HG03159 (cell line): ENCODE results near the gene METTL4.
A peak's percentile ranks its signal among the peaks of the same experiment; 100 is the strongest.

Source experiments
- ATAC-seq: cut with Tn5 transposase; IDR thresholded peaks from one replicate; pipeline ENCODE4 v1.9.1; 2021; ENCODE audit warnings: mild to moderate bottlenecking, moderate library complexity; ENCODE audit not compliant: unreplicated experiment

Gene METTL4, protein sequence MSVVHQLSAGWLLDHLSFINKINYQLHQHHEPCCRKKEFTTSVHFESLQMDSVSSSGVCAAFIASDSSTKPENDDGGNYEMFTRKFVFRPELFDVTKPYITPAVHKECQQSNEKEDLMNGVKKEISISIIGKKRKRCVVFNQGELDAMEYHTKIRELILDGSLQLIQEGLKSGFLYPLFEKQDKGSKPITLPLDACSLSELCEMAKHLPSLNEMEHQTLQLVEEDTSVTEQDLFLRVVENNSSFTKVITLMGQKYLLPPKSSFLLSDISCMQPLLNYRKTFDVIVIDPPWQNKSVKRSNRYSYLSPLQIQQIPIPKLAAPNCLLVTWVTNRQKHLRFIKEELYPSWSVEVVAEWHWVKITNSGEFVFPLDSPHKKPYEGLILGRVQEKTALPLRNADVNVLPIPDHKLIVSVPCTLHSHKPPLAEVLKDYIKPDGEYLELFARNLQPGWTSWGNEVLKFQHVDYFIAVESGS

DNA sequence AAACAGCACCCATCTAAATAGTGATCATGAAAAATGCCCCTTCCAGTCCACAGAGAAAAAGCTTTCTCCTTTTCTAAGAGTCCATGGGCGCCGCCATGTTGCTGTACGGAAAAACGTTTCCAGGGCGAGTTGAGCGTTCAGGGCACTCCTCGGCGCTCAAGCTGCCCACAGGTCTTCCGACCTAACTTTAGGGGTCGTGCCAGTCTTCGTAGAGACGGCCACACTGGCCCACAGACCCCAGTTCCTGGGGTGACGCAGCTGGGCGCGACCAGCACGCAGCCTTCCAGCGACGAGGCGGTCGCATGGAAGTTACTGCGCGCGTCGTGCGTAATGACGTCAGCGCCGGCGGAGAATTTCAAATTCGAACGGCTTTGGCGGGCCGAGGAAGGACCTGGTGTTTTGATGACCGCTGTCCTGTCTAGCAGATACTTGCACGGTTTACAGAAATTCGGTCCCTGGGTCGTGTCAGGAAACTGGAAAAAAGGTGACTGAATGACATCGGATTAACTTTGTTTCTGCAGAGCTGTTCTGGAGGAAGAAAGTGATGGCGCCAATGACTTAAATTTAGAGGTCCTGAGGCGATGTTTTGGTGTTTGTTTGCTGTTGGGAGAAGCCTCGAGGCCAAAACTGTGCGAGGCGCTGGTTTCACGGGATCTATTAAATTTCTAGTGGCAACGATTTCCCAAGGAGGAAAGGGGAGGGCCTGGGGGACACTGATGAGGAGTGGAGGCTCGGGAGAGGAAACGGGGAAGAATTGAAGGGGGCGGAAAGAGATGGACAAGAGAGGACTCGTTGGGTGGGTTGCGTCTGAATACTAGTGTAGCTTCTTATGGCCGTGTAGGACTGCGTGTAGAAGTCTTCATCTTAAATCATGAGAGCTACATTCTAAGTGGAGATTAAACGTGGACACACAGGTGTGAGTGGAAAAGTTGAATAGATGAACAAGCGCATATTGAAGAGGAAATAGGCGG is at the start of gene METTL4, which contains the start of gene NDC80:
Gene METTL4 (minus strand): TSS at position 306 of the 971 bp plus-strand sequence. CDS start 4,289 bp downstream, outside the sequence.
Gene NDC80 (plus strand): TSS at position 358 of the 971 bp plus-strand sequence. CDS start 1,429 bp downstream, outside the sequence.
- ATAC-seq, result peak; percentile 82

- no peak for ATAC-seq
These were observed 46.7 kb upstream of the METTL4 start for GRCh38 chr18:2618009-2618408.

DNA sequence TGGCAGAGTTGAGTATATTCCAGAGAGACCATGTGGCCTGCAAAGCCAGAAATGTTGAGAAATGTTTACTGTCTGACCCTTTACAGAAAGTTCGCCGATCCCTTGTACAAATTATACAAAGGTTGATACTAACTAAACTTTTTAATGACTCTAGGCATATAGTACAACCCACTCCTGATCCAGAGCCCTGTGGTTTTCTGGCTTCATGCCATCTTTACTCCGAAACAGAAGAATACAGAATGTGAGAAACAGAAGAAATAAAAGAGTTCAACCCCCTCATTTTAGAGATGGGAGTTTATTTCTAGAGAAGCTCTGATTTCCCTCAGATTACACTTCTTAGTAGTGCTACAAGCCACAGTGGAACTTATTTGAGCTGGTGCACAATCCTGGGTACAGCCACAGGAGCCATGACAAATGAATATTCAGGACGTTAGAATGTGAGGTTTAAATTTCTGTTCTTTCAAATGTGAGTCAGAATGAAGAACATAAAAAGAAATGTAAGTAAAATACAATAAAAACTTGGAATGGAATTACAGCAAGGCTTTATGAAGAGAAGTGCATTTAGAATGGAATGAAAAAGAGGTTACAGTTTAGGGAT is 46.2 kb upstream of the METTL4 start:
- ATAC-seq, result no peak

DNA sequence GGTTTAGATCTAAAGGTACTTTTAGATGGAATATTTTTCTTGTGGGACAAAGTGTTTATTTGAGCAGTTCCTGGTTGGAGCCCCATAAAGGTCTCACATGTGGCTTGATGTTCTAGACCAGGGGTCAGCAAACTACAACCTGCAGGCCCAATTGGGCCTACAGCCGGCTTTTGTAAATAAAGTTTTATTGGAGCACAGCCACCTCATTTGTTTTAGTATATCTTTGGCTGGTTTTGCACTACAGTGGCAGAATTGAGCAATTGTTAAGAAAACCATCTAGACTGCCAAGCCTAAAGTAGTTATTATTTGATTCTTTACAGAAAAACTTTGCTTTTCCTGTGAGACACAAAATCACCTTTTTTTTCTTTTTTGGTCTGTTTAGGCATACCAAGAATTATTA is 41.7 kb upstream of the METTL4 start:
- ATAC-seq, result no peak

GRCh38 chr18:2610549-2610948 is 39.2 kb upstream of the METTL4 start:
- ATAC-seq, result no peak

GRCh38 chr18:2609604-2610003 is 38.3 kb upstream of the METTL4 start:
- ATAC-seq, result no peak

DNA sequence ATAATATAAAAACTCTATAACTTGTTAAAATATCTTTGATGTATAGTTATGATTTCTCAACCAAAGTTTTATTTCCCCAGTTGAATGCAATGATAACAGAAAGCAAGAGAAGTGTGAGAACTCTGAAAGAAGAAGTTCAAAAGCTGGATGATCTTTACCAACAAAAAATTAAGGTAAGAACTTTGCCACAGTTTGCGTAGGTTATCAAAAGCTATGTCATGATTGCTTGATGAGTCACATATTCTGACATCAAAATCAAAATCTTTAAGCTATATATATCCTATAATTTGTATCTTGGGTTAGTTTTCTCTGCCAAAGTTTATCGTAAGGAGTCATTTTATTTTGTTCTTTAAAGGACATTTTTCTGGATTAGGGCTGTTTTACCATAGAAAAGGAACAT is 35.0 kb upstream of the METTL4 start:
- ATAC-seq, result no peak

DNA sequence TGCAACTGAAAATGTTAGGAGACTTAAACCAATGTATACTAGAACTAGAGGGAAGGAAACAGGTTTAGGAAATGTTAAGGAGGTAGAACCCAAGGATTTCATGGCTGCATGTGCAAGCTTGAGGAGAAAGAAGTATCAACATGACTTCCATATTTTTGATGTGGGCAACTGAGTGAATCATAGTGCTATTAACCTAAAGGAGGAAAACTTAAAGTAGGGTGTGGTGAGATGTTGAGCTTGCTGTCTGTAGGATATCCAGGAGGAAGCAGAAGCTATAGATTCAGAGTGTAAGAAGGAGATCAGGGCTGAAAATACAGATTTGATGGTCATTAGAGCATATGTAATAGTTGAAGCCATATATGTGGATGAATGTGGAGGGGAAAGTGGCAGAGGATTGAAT is 31.5 kb upstream of the METTL4 start:
- ATAC-seq, result no peak

DNA sequence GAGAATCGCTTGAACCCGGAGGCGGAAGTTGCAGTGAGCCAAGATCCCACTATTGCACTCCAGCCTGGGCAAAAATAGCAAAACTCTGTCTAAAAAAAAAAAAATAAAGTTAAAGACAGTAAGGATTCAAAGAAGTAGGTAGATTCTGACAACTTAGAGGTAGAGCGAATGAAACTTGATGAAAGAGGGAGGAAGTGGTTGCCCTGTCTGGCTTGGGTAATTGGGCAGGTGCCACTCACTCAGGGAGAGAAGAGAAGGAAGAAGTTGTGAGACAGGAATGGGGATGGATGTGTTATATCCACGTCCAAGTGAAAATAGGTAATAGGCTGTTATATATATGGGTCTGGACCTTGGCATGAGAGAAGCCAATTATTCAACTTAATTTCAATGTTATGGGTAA is 26.3 kb upstream of the METTL4 start:
- no peak for ATAC-seq

GRCh38 chr18:2590303-2590702 is 19.0 kb upstream of the METTL4 start:
- ATAC-seq, result no peak

- ATAC-seq, result no peak
These were observed 18.2 kb upstream of the METTL4 start for GRCh38 chr18:2589345-2590068.

DNA sequence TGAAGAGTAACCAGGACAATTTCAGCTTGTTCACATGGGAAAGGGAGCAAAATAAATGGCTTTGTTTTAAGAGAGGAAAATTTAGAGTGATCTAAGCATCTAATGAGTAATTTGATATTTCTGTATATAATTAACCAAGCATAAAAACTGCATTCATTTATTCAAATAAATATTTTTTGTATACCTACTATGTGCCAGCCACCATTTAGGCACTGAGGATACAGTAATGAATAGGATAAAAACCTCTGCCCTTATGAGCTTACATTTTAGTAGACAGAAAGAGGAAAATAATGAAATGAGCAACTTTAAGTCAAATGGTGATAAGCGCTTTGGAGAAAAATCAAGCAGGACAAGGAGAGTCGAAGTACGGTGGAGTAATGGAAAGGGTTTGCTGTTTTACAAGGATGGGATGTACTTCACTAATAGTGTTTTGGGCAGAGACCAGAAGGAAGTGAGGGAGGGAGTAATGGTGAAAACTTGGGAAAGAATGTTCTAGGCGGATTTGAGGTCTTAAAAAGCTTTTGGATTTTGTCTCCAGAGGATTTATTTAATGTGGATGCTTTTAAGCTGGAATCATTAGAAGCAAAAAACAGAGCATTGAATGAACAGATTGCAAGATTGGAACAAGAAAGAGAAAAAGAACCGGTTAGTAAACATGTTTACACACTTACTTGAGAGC is 17.5 kb upstream of the METTL4 start:
- no peak for ATAC-seq

DNA sequence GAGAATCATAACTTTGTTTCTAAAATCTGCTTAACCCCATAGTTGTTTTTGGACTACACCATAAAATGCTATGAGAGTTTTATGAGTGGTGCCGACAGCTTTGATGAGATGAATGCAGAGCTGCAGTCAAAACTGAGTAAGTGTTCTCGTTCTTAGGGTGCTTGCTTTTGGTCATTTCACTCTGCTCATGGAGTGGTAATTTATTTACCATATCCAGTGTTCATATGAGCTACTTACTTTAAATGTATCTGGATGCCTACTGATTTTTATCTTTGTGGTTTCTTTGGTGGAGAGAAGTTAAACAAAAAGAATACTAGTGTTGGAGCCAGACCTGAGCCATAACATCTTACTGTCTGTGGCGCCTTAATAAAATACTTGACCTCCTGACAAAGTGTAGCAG is 16.5 kb upstream of the METTL4 start:
- ATAC-seq, result no peak

DNA sequence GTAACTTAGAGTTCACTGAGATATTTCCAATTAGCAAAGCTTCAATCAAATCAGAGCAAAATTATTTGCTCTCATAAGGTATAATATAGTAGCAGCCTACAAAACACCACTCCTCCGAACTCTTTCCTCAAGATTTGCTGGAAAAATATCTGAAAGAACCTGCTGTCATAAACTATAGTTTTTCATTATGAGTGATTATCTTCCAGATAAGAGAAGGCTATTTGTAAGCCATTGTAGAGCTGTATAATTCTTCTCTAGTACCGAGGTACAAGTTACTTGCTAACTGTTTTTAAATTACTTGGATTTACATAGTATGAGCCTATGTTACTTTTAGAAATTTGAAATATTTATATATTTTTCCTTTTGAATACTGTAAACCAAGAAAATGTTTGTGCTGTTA is 2.1 kb upstream of the METTL4 start:
- ATAC-seq, result no peak

GRCh38 chr18:2572892-2573291 is 1.6 kb upstream of the METTL4 start:
- no peak for ATAC-seq

DNA sequence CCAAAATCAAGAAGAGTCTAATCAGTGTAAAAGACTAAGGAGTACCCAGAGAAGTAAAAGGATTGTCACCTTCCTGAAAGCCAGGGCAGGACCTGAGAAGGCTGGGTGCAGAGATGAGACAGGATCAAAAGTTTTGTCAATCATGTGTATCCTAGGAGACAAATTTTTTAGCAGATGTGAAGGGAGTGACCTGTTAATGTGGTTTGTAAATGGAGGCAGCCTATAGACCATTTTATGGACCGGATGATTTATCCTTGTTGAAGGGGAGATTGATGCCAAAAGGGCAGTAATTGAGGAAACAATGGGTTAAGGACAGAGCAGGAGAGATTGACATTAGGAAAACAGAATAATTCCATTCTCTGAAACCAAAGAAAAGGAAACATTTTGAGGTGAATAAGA is 865 bp upstream of the METTL4 start:
- no peak for ATAC-seq

- peak; percentile 43 for ATAC-seq
These were observed 519 bp downstream of the METTL4 start for GRCh38 chr18:2570772-2571199.

DNA sequence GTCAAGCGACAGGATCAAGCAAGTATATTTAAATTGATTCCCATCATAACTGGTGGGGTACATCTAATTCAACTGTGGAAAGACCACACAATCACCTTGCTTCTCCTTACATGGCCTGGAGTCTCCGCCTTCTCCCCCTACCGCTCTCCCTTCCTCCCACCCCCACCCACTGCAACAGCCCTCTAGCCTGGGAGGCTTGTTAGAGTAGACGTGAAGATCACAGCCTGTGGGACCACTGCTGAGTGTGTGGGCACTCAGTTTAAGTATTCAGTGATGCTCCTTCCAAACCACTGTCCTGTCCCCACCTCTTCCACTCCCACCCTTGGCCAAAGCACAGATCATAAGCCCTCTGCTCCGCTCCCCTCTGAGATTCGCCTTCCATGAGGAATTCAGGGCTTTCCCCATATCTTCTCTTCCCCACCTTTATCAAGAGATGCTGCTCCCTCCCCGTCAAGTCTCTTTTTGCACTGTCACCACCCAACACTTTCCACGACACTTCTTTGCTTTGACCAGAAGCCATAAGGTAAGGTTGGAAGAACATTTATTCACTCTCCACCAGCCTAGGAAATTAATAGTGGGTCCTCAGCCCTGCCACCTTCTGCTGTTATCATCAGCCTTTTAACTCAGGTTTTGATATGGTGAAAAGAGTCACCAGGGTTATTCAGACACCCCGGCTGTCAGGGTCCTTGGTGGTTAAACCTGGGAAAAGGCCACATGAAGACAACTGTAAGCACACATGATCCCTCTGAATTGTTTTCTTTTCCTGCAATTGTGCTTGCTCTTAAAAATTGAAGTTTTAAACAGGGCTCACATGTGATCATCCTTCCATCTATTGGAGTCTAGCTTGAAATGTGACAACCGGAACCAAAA is 1.7 kb downstream of the METTL4 start:
- no peak for ATAC-seq

GRCh38 chr18:2568605-2569004 is 2.7 kb downstream of the METTL4 start:
- ATAC-seq, result no peak
